ENCODE measurements around the gene ADAMTS2. TPM values are rescaled to one million over a fixed set of nuclear protein-coding genes. Genes with fewer than 3 reads are reported as not detected.

Gene ADAMTS2
- 10 to 100 TPM in 11 of 12 donors, not detected in 1; 17.2 to 61.8 (median 31.0) TPM for polyA plus RNA-seq (ENCODE audit: insufficient read length in 12 of 12)
- long read RNA-seq, donor 1, result 0 reads
- long read RNA-seq, donor 2, full-length matches to known transcripts, result 1 of 1 reads
- long read RNA-seq, donor 2, partial matches to known transcripts, result 0 of 1 reads
- long read RNA-seq, donor 2, other reads (novel, unspliced or antisense), result 0 of 1 reads
- long read RNA-seq, donor 3, full-length matches to known transcripts, result 3 of 3 reads
- long read RNA-seq, donor 3, partial matches to known transcripts, result 0 of 3 reads
- long read RNA-seq, donor 3, other reads (novel, unspliced or antisense), result 0 of 3 reads
- long read RNA-seq, donor 4, full-length matches to known transcripts, result 1 of 1 reads
- long read RNA-seq, donor 4, partial matches to known transcripts, result 0 of 1 reads
- long read RNA-seq, donor 4, other reads (novel, unspliced or antisense), result 0 of 1 reads
- long read RNA-seq, donor 5, full-length matches to known transcripts, result 2 of 2 reads
- long read RNA-seq, donor 5, partial matches to known transcripts, result 0 of 2 reads
- long read RNA-seq, donor 5, other reads (novel, unspliced or antisense), result 0 of 2 reads
- long read RNA-seq, donor 6, full-length matches to known transcripts, result 2 of 2 reads
- long read RNA-seq, donor 6, partial matches to known transcripts, result 0 of 2 reads
- long read RNA-seq, donor 6, other reads (novel, unspliced or antisense), result 0 of 2 reads
- long read RNA-seq, donor 7, full-length matches to known transcripts, result 1 of 1 reads
- long read RNA-seq, donor 7, partial matches to known transcripts, result 0 of 1 reads
- long read RNA-seq, donor 7, other reads (novel, unspliced or antisense), result 0 of 1 reads
- long read RNA-seq, donor 8, full-length matches to known transcripts, result 6 of 6 reads
- long read RNA-seq, donor 8, partial matches to known transcripts, result 0 of 6 reads
- long read RNA-seq, donor 8, other reads (novel, unspliced or antisense), result 0 of 6 reads
- long read RNA-seq, donor 9, full-length matches to known transcripts, result 4 of 4 reads
- long read RNA-seq, donor 9, partial matches to known transcripts, result 0 of 4 reads
- long read RNA-seq, donor 9, other reads (novel, unspliced or antisense), result 0 of 4 reads
- long read RNA-seq, donor 10, full-length matches to known transcripts, result 5 of 5 reads
- long read RNA-seq, donor 10, partial matches to known transcripts, result 0 of 5 reads
- long read RNA-seq, donor 10, other reads (novel, unspliced or antisense), result 0 of 5 reads
- long read RNA-seq, donor 11, full-length matches to known transcripts, result 7 of 7 reads
- long read RNA-seq, donor 11, partial matches to known transcripts, result 0 of 7 reads
- long read RNA-seq, donor 11, other reads (novel, unspliced or antisense), result 0 of 7 reads

DNA sequence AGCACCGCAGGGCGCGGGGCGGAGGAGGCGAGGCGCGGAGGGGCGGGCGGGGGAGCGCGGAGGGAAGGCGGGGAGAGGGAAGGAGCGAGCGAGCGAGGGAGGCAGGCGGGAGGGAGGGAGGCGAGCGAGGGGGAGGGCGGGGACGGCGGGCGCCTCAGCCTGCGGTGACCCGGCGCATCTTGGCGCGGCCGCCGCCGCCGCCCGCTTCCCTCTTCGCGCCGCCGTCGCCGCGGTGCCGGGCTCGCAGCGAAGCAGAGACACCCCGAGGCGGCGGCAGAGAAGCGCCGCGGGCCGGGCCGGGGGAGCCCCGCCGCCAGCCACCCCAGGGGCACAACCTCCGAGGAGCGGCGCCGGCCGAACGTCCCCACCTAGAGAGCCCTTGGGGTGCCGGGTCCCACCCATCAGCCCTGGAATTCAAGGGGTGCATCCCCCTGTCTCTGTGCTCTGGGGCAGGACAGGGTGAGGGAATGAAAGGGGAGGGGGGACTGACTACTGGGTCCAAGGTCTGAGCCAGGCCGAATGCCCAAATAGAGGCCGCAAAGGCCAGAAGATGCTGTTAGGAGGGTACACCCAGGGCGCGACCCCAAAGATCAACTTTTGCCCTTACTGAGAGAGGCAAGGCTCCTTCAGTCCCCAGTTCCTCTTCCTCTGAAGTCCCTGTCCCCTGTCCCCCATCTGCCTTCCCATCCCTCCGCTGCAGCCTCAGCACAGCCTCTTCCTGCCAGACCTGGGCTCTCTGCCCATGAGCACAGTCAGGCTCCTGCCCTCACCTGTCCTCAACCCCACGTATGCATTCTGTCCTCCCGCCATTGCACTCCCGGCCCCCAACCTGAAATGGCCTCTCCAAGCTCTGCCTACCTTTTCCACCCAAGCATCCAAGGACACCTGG lies at the start of gene ADAMTS2:
Gene ADAMTS2 (minus strand): TSS at position 29 of the 889 bp plus-strand sequence. CDS start 133 bp downstream, outside the sequence.
- DNase-seq, result peak; percentile 70

DNA sequence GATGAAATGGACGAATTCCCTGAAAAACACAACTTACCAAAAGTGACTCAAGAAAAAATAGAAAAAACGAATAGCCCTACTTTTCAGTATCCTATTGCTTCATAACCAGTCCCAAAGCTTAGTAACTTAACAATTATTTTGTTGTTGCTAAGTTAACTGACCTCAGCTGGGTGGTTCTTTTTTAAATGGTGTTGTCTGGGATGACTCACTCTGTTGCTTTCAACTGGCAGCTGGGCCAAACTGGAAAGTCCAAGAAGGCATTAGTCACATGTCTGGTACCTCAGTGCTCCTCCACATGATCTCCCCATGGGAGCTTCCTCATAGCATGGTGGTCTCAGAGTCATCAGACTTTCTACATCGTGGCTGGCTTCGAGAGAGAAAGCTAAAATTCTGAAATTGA lies 47.8 kb upstream of the ADAMTS2 start:
- DNase-seq, result no peak

DNA sequence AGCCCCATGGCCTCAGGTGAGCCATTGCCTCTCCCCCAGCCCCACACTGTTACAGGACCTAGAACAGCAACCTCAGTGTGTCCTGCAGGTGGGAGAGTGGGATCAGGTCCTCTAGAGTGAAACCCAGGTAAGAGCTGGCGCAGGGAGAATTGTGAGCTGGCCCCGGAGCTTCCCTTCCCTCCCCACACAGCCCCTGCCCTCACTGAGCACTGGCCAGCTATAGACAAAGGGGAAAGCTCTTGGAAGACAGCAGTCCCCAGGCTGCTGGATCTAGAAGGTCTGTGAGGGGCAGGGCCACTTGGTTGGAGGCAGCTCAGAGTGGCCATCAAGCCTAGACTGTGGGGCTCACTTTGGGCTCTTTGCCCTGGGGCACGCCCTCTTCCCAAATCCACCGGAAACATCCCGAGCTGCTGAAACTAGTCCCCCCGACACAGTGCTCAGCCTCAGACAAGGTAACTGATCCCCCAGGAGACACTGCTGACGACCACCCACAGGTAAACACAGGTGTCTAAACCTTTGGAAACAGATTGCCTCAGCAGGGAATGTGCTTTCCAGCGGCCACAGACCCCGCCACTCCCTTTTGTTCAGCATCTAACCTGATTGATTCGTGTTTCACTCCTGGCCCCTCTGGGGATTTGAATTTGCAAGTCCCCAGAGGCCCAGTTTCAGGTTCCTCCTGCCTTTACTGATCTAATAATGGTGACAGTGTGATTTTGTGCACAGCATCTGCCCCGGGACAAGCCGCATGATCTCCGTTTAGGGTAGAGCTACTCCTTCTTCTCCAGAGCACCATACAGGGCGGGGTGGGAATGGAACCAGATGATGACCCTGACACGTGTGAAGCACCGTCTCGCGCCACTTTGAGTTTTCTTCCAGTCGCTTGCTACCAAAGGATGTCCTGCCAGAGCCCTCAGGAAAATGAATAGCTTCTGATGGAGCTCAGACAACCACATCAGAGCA lies 42.2 kb upstream of the ADAMTS2 start:
- DNase-seq, result no peak

DNA sequence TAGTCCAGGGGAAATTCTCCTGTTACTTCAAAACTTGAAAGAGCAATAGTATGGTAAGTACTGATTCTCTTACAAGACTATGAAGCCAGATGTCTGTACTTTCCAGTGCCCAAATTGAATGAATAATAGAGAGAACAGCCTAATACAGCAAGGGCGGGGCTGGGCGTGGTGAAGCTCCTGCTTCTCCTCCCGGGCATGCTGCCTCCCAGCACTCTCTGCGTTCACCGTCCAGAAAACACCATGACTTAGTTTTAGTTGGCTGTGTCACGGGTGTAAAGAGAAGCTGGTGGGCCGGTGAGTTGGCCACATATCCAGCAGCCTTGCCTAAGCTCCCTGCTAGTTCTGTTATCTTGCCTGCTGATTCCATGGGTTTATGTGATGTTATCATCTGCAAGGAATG lies 40.7 kb upstream of the ADAMTS2 start:
- no peak for DNase-seq

DNA sequence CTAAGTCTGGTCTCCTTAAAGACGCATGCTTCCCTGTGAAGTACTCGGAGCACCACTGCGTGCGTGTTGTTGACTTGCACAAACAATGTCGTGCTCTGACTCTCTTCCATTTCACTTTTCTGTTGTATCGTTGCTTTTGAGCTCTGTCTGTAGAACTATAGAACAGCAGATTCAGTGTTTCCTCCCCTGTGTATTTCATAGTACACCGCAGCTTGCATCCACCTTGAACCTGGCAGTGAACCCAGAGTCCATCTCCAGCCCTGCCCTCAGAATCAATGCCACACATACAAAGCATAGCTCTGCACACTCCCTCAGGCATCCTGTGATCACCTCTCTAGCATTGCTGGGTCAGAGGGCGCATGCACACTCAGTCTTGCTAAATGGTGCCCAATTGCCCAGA lies 37.2 kb upstream of the ADAMTS2 start:
- DNase-seq, result no peak

- DNase-seq, result no peak
These were observed 36.4 kb upstream of the ADAMTS2 start for GRCh38 chr5:179381691-179382090.

DNA sequence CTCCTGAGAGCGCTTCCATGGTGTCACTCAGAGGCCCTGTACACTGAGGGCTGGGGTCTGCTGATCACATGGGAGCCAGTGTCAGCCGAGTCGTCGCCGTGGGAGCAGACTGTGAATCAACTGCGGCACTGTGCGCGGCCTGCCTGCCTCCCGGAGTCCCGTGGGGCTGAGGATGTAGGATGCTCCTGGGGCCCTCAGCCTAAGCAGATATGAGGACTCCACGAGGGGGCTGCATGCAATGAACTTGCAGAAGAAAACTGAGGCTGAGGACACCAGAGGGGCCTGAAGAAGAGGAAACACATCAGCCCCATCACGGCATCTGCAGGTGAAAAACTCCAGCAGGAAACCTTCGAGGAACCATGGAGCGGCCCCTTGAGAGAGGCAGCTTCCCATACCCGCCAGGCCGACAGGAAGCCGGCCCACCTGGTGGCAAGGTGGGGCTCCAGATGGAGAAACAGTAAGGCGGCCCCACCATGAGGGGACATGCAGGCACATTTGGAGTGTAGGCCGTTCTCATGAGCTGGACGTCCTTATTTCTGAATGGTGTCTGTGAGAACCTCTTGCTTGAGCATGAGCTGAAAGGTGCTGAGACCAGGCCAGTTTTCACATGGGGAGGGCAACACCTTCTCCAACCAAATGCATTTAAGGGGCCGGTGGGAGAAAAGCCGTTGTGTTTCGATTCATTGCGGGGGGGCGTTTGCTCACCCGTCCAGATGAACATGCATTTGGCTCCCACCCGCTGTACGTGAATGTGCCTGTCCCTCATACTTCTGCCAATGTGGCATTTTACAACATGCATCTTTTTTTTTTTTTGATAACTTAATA lies 35.2 kb upstream of the ADAMTS2 start:
- no peak for DNase-seq

- DNase-seq, result no peak
These were observed 34.1 kb upstream of the ADAMTS2 start for GRCh38 chr5:179379321-179379890.

DNA sequence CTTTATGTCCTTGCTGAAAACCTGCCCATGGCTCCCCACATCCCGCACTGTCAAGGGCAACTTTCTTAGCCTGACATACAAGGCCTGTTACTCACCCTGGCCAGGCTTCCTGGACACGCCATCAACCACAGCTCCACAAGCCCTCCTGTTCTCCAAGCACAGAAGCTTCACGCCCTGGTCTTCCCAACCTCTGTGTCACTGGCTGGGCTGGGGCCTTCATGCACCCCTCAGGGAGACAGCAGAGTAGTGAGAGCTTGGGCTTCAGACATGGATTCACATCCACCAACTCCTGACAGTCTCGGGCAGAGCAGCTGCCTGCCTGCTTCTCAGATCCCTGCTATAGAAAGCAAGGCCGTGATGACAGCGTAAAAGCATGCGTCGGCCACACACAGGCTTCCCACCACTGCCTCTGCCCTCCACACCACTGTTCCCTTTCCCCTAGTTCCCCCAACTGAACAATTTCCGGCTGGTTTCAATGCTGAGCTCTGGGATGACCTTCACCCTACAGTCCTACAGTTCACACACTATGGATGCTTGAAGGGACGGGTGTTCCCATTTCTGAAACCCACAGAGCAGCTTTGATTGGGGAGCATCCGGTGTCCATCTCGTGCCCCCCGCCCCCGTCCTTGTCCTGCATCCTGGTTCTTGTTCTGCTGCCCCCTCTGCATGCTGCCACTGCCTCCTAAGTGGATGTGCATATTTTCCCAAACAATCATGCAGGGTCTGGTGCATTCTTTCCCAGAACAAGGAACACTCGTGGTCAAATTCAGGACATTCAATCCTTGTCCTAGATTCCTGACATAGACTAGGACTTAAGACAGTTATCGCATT lies 33.4 kb upstream of the ADAMTS2 start:
- DNase-seq, result no peak

DNA sequence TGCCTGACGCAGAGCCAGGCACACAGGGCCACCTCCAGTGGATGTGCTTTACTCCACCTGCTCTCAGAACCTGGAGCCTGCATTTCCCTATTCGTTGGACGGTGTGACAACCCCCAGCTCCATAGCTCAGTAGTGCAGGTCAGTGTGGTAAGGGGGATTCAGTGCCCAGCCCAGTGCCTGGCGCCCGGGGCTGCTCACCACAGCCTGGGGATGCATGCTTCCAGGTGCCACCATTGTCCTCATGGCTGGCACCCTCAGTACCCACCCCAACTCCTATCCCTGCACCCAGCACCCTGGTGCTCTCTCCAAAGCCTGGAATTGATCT lies 32.8 kb upstream of the ADAMTS2 start:
- DNase-seq, result no peak

- DNase-seq, result no peak
These were observed 32.3 kb upstream of the ADAMTS2 start for GRCh38 chr5:179377421-179378115.

- no peak for DNase-seq
These were observed 31.6 kb upstream of the ADAMTS2 start for GRCh38 chr5:179376701-179377420.

GRCh38 chr5:179375831-179376365 lies 30.6 kb upstream of the ADAMTS2 start:
- DNase-seq, result no peak

DNA sequence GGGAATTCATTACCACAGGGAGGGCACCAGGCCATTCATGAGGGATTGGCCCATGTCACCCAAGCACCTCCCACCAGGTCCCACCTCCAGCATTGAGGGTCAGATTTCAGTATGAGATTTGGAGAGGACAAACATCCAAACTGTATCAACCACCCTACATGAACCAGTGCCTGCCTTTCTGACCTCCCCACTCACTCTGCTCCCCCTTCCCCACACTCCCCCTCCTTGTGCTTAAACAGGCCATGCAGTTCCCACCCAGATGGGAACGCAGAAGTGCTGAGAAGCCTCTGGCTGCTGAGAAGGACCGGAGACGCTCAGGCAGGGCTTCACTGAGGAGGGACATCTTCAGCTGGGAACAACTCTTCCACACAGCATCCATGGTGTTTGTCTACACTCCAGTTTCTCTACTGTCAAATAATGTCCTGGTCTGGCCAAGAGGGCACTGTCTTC lies 30.0 kb upstream of the ADAMTS2 start:
- no peak for DNase-seq

GRCh38 chr5:179374506-179375235 lies 29.4 kb upstream of the ADAMTS2 start:
- no peak for DNase-seq
